ENCODE measurements around the gene TUFT1. TPM values are rescaled to one million over a fixed set of nuclear protein-coding genes. Genes with fewer than 3 reads are reported as not detected.
A peak's percentile ranks its signal among the peaks of the same experiment; 100 is the strongest.

The TUFT1 gene
- total RNA-seq, 4 donors from 2014 or later = 18.1 to 41.8 (median 32.8) TPM

DNA sequence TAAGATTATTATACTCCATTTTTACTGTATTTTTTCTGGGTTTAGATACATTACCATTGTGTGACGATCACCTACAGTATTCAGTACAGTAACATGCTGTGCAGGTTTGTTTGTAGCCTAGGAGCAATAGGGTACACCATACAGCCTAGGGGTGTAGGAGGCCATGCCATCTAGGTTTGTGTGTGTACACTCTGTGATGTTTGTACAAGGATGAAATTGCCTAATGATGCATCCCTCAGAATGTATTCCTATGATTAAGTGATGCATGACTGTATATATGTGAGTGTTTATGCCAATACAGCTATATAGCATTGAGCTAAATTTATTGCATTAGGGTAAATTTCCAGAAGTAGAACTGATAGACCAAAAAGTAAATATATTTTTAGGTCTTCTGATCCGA, 23.3 kb downstream of the TUFT1 start:
- Histone ChIP-seq H3K9me3 (no peaks in the 10 kb centered on the region), H3K27me3 (no peaks in the 10 kb centered on the region), H3K36me3 (peaks cover 0 to 75% (median 0%) of the 10 kb centered on the region in 3 donors), H3K27ac (no peak overlapping the region), H3K4me1 (peaks cover 0 to 14% (median 0%) of the 10 kb centered on the region in 3 donors), H3K4me3 (no peak overlapping the region)
- TF ChIP-seq POLR2A (IDR thresholded peaks at IDR 0.05) = no peak
- TF ChIP-seq, protein P1, sequence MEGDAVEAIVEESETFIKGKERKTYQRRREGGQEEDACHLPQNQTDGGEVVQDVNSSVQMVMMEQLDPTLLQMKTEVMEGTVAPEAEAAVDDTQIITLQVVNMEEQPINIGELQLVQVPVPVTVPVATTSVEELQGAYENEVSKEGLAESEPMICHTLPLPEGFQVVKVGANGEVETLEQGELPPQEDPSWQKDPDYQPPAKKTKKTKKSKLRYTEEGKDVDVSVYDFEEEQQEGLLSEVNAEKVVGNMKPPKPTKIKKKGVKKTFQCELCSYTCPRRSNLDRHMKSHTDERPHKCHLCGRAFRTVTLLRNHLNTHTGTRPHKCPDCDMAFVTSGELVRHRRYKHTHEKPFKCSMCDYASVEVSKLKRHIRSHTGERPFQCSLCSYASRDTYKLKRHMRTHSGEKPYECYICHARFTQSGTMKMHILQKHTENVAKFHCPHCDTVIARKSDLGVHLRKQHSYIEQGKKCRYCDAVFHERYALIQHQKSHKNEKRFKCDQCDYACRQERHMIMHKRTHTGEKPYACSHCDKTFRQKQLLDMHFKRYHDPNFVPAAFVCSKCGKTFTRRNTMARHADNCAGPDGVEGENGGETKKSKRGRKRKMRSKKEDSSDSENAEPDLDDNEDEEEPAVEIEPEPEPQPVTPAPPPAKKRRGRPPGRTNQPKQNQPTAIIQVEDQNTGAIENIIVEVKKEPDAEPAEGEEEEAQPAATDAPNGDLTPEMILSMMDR (IDR thresholded peaks at IDR 0.05) = no peak
- WGBS, 2 donors = 33 to 68% methylated on average over 2 of the region's 2 CpGs
- no peak for DNase-seq
- intact Hi-C loops (cut with DNase I) = no loop called here

DNA sequence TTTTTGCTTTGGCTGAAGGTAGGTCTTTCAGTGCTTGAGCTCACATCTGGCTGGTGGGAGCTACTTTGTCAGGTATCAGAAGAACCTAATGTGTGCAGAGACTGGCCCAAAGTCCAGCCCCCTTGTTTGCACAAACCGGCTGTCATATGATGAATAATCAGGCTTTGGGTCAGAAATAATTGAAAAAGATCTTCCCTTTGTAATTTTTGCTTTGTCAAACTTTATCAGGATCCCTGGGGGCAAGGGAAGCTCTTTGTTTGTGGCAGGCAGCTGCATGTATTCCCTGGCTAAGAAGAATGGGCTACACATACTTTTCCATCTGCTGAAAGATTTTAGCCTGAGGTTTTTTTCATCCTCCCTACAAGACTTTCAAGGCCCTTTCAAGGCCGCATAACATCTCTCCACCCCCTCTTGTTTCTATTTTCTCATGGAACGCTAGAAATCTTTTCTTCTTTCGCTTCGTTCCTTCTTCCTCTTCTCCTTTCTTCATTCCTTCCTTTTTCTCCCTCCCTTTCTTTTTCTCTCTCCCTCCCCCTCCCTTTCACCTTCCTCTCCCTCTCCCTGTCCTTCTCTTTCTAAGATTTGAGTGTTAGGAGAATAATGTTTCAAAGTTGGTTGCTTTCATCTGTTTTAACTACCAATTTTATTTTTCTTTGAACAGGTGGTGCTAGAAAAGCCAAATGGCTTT, 25.5 kb downstream of the TUFT1 start:
- Histone ChIP-seq H3K9me3 (no peaks in the 10 kb centered on the region), H3K36me3 (peaks cover 0 to 88% (median 4%) of the 10 kb centered on the region in 3 donors), H3K27ac (no peak overlapping the region), H3K27me3 (no peaks in the 10 kb centered on the region), H3K4me3 (no peak overlapping the region), H3K4me1 (peaks cover 0 to 37% (median 3%) of the 10 kb centered on the region in 3 donors)
- TF ChIP-seq, protein P1 (IDR thresholded peaks at IDR 0.05) = no peak
- no peak for TF ChIP-seq POLR2A (IDR thresholded peaks at IDR 0.05)
- intact Hi-C loops (cut with DNase I) = no loop called here
- 29 to 47% methylated on average over 5 of the region's 5 CpGs for WGBS, 2 donors
- DNase-seq = no peak

DNA sequence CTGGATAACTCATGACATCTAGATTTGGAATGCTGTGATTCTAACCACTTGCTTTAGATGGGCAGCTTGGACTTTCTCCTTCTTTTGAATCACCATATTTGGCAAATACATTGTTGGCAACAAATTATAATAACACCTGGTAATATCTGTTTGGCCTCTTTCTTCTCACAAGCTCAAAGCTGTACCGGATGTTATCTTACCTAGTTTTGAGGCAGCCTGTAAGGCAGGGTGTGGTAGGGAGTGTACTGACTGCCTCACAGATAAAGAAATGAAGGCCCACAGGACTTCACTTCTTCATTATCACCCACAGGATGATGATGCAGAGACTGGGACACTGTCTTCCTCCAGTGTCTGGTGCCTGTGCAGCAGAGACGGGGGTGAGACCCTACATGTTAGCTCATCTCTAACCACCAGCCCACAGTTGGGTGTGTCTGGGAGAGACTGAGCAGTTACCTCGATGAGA, 28.5 kb downstream of the TUFT1 start:
- peak overlapping the region in 3 of 4 donors; percentile 10 to 85 (median 48) for H3K27ac ChIP-seq
- intact Hi-C loops (cut with DNase I) = no loop called here
- DNase-seq = no peak
- 33 to 61% methylated on average over 3 of the region's 3 CpGs for WGBS, 2 donors
- H3K4me1 ChIP-seq = peaks cover 0 to 67% (median 3%) of the 10 kb centered on the region in 3 donors
- H3K9me3 ChIP-seq = no peaks in the 10 kb centered on the region
- TF ChIP-seq POLR2A (IDR thresholded peaks at IDR 0.05) = no peak
- TF ChIP-seq, protein P1 (IDR thresholded peaks at IDR 0.05) = no peak
- peaks cover 0 to 76% (median 4%) of the 10 kb centered on the region in 3 donors for H3K36me3 ChIP-seq
- H3K4me3 ChIP-seq = no peak overlapping the region
- no peaks in the 10 kb centered on the region for H3K27me3 ChIP-seq

DNA sequence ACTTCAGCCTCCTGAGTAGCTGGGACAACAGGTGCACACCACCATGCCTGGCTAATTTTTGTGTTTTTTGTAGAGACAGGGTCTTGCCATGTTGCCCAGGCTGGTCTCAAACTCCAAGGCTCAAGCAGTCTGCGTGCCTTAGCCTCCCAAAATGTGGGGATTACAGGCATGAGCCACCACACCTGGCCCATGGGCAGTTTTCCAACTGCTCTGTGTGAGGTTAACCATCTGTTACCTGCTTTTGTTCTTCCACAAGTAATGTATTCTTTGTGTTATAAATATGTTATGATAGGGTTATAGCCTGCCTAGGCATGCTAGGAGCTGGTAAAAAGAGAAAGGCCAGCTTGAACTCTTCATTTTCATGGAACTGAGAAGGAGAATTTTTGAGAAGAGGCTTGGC, 30.7 kb downstream of the TUFT1 start:
- Histone ChIP-seq H3K9me3 (no peaks in the 10 kb centered on the region), H3K4me3 (no peak overlapping the region), H3K4me1 (peaks cover 8 to 80% (median 11%) of the 10 kb centered on the region in 3 donors), H3K36me3 (peaks cover 0 to 69% (median 4%) of the 10 kb centered on the region in 3 donors), H3K27ac (peak overlapping the region in 3 of 4 donors; percentile 15 to 85 (median 48)), H3K27me3 (no peaks in the 10 kb centered on the region)
- WGBS, 2 donors = 45 to 86% methylated on average over 1 of the region's 1 CpG
- intact Hi-C loops (cut with DNase I) = no loop called here
- no peak for DNase-seq
- TF ChIP-seq, protein P1 (IDR thresholded peaks at IDR 0.05) = no peak
- no peak for TF ChIP-seq POLR2A (IDR thresholded peaks at IDR 0.05)
